Measurements from ENCODE around the gene ARHGAP18. TPM values are rescaled to one million over a fixed set of nuclear protein-coding genes. Genes with fewer than 3 reads are reported as not detected.

ARHGAP18 gene
- total RNA-seq, 1 donor = 47.1 TPM

- no peak for TF ChIP-seq CTCF (IDR thresholded peaks at IDR 0.05; ENCODE audit: insufficient read depth, low read depth, low read length)
- H3K4me3 ChIP-seq (ENCODE audit: low read depth, low read length) = peak overlapping the region; percentile 46
Measured at GRCh38 chr6:129659590-129660345, 50.2 kb downstream of the ARHGAP18 start.

DNA sequence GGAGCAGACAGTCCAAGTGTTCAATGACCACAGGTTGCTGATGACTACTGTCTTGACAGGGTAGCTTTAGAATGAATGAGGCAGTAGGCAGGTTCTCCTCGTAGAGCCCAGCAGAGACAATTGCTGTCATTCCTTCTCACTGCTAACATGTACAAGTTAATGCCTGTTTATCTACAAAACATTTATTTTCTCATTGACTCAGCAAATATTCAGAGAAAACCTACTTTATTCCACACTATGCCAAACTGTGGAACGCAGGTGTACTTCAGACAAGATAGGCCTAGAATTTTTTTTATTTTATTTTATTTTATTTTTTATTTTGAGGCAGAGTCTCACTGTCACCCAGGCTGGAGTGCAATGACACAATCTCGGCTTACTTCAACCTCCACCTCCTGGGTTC, 50.8 kb downstream of the ARHGAP18 start:
- no peak for DNase-seq (ENCODE audit: low read depth)
- no peak for TF ChIP-seq CTCF (IDR thresholded peaks at IDR 0.05; ENCODE audit: insufficient read depth, low read depth, low read length)

More at GRCh38 chr6:129659590-129660345, 50.2 kb downstream of the ARHGAP18 start:
- peak; percentile 81 for DNase-seq (ENCODE audit: low read depth)

GRCh38 chr6:129657483-129657882, 52.5 kb downstream of the ARHGAP18 start:
- DNase-seq (ENCODE audit: low read depth) = no peak
- no peak overlapping the region for H3K4me3 ChIP-seq (ENCODE audit: low read depth, low read length)
- no peak for TF ChIP-seq CTCF (IDR thresholded peaks at IDR 0.05; ENCODE audit: insufficient read depth, low read depth, low read length)

More for the DNA sequence above, 50.8 kb downstream of the ARHGAP18 start:
- no peak overlapping the region for H3K4me3 ChIP-seq (ENCODE audit: low read depth, low read length)

- no peak for TF ChIP-seq CTCF (IDR thresholded peaks at IDR 0.05; ENCODE audit: insufficient read depth, low read depth, low read length)
- no peak overlapping the region for H3K4me3 ChIP-seq (ENCODE audit: low read depth, low read length)
- no peak for DNase-seq (ENCODE audit: low read depth)
Measured at GRCh38 chr6:129655334-129655733, 54.6 kb downstream of the ARHGAP18 start.

DNA sequence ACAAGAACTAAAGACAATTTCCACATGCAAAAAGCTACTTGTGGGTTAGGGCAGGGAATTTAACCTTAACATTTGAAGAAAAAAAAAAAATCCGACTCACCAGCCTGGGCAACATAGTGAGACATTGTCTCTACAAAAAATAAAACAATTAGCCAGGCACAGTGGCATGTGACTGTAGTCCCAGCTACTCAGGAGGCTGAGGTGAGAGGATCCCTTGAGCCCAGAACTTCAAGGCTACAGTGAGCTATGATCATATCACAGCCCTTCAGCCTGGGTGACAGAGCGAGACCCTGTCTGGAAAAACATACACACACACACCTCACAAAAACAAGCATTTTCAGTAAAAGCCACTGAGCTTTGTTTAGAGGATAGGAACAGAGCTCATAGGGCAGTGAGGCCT, 56.2 kb downstream of the ARHGAP18 start:
- no peak for TF ChIP-seq CTCF (IDR thresholded peaks at IDR 0.05; ENCODE audit: insufficient read depth, low read depth, low read length)
- DNase-seq (ENCODE audit: low read depth) = no peak

GRCh38 chr6:129653229-129653628, 56.7 kb downstream of the ARHGAP18 start:
- DNase-seq (ENCODE audit: low read depth) = no peak
- no peak overlapping the region for H3K4me3 ChIP-seq (ENCODE audit: low read depth, low read length)
- TF ChIP-seq CTCF (IDR thresholded peaks at IDR 0.05; ENCODE audit: insufficient read depth, low read depth, low read length) = no peak

More for the DNA sequence above, 56.2 kb downstream of the ARHGAP18 start:
- H3K4me3 ChIP-seq (ENCODE audit: low read depth, low read length) = no peak overlapping the region

Data from fibroblast of villous mesenchyme (primary cell).